Type B pancreatic cell (in vitro differentiated cells): ENCODE results near the gene XRCC6. TPM values are rescaled to one million over a fixed set of nuclear protein-coding genes. Genes with fewer than 3 reads are reported as not detected.
"Not testable (repeated sequence)": the region's sequence is repeated elsewhere in the genome, so short reads cannot be mapped to it uniquely, and the experiment has no call there.

Experiments used
- DNase-seq: peaks from one replicate; pipeline ENCODE4 v3.0.0; 2021; ENCODE audit warnings: mixed read lengths; ENCODE audit not compliant: unreplicated experiment; ENCODE audit errors: extremely low spot score
- H3K27ac Mint-ChIP-seq: 2 replicates; pipeline ENCODE4 v1.8.0; 2021; ENCODE audit warnings: mild to moderate bottlenecking, mixed read lengths
- H3K27me3 Mint-ChIP-seq: 2 replicates; pipeline ENCODE4 v1.8.0; 2021; ENCODE audit warnings: mixed read lengths
- H3K36me3 Mint-ChIP-seq: 2 replicates; pipeline ENCODE4 v1.8.0; 2021; ENCODE audit warnings: mixed read lengths
- H3K4me1 Mint-ChIP-seq: one replicate; pipeline ENCODE4 v1.8.0; 2021; ENCODE audit warnings: mixed read lengths; ENCODE audit not compliant: unreplicated experiment
- H3K4me3 Mint-ChIP-seq: 2 replicates; pipeline ENCODE4 v1.8.0; 2021; ENCODE audit warnings: mild to moderate bottlenecking, mixed read lengths
- H3K9me3 Mint-ChIP-seq: 2 replicates; pipeline ENCODE4 v1.8.0; 2021; ENCODE audit warnings: mixed read lengths
- CTCF ChIP-seq: fragments of 200-600 bp; sonication (generic); conservative IDR thresholded peaks from 2 replicates; pipeline ENCODE4 v1.5.0; 2021; ENCODE audit warnings: antibody characterized with exemption, mild to moderate bottlenecking
- total RNA-seq: library from RNA; stranded (reverse); gene quantifications from 2 replicates; pipeline ENCODE4 v1.2.1, GENCODE V29; 2021; ENCODE audit warnings: low replicate concordance

The XRCC6 gene
- total RNA-seq, 1 donor from 2014 or later, result 302 TPM

GRCh38 chr22:41684194-41684593 is 63.1 kb downstream of the XRCC6 start:
- no peak for DNase-seq
- H3K36me3 Mint-ChIP-seq, result peaks cover 3% of the 10 kb centered on the region
- TF ChIP-seq CTCF, result no peak
- H3K27me3 Mint-ChIP-seq, result no peaks in the 10 kb centered on the region
- H3K27ac Mint-ChIP-seq, result no peak overlapping the region
- peak overlapping the region; percentile 4 for H3K4me3 Mint-ChIP-seq
- no peaks in the 10 kb centered on the region for H3K9me3 Mint-ChIP-seq
- peaks cover 14% of the 10 kb centered on the region for H3K4me1 Mint-ChIP-seq

- not testable (repeated sequence) for DNase-seq, H3K9me3 Mint-ChIP-seq, H3K36me3 Mint-ChIP-seq, H3K27me3 Mint-ChIP-seq
- H3K27ac Mint-ChIP-seq, result peak overlapping the region; percentile 99
- H3K4me3 Mint-ChIP-seq, result peak overlapping the region; percentile 94
- peaks cover 19% of the 10 kb centered on the region for H3K4me1 Mint-ChIP-seq
These were observed 65.8 kb downstream of the XRCC6 start for GRCh38 chr22:41686890-41687289.

- DNase-seq, result no peak
- peaks cover 3% of the 10 kb centered on the region for H3K36me3 Mint-ChIP-seq
- H3K9me3 Mint-ChIP-seq, result no peaks in the 10 kb centered on the region
These were observed 66.8 kb downstream of the XRCC6 start for GRCh38 chr22:41687901-41688364.

GRCh38 chr22:41688365-41689211 is 67.5 kb downstream of the XRCC6 start, which contains the start of gene SNU13:
TSS of gene SNU13 (minus strand) at chr22:41688867. CDS start at chr22:41688796, 71 bp downstream.
- peak within 1 kb of the TSS; percentile 94 for H3K4me3 Mint-ChIP-seq
- H3K27me3 Mint-ChIP-seq, result no peaks in the 10 kb centered on the region
- H3K27ac Mint-ChIP-seq, result peak within 1 kb of the TSS; percentile 99
- peak; percentile 91 for DNase-seq
- peaks cover 3% of the 10 kb centered on the region for H3K36me3 Mint-ChIP-seq
- peaks cover 19% of the 10 kb centered on the region for H3K4me1 Mint-ChIP-seq
- H3K9me3 Mint-ChIP-seq, result no peaks in the 10 kb centered on the region
- TF ChIP-seq CTCF, result no peak

More at GRCh38 chr22:41687901-41688364, 66.8 kb downstream of the XRCC6 start:
- no peak for TF ChIP-seq CTCF
- Mint-ChIP-seq H3K27ac (peak overlapping the region; percentile 99), H3K27me3 (no peaks in the 10 kb centered on the region), H3K4me3 (peak overlapping the region; percentile 94), H3K4me1 (peaks cover 19% of the 10 kb centered on the region)

GRCh38 chr22:41690476-41690875 is 69.4 kb downstream of the XRCC6 start:
- peaks cover 3% of the 10 kb centered on the region for H3K36me3 Mint-ChIP-seq
- H3K9me3 Mint-ChIP-seq, result no peaks in the 10 kb centered on the region
- no peak for TF ChIP-seq CTCF
- H3K4me3 Mint-ChIP-seq, result peak overlapping the region; percentile 74
- no peaks in the 10 kb centered on the region for H3K27me3 Mint-ChIP-seq
- no peak for DNase-seq
- peaks cover 19% of the 10 kb centered on the region for H3K4me1 Mint-ChIP-seq
- H3K27ac Mint-ChIP-seq, result peak overlapping the region; percentile 71

- no peaks in the 10 kb centered on the region for H3K27me3 Mint-ChIP-seq
These were observed 74.1 kb downstream of the XRCC6 start for GRCh38 chr22:41695211-41695610.

More at GRCh38 chr22:41695211-41695610, 74.1 kb downstream of the XRCC6 start:
- Mint-ChIP-seq H3K27ac (no peak overlapping the region), H3K4me3 (no peak overlapping the region), H3K4me1 (peaks cover 9% of the 10 kb centered on the region), H3K9me3 (no peaks in the 10 kb centered on the region), H3K36me3 (no peaks in the 10 kb centered on the region)
- no peak for TF ChIP-seq CTCF
- DNase-seq, result no peak
